OCI-LY1 (cell line): ENCODE data around the gene EVA1C.
"Not testable (repeated sequence)": the region's sequence is repeated elsewhere in the genome, so short reads cannot be mapped to it uniquely, and the experiment has no call there.

ENCODE experiments used
- H2AFZ ChIP-seq: fragments of 200-600 bp; sonication (generic), shearing (Covaris generic); 2 replicates; pipeline ENCODE4 v1.6.0; 2014; ENCODE audit warnings: antibody characterized with exemption, mild to moderate bottlenecking, low read length
- H3F3A ChIP-seq: fragments of 200-600 bp; sonication (generic), shearing (Covaris generic); 2 replicates; pipeline ENCODE4 v1.6.0; 2014; ENCODE audit warnings: mild to moderate bottlenecking, antibody characterized with exemption, low read length, moderate library complexity; ENCODE audit not compliant: insufficient read depth
- H3K27ac ChIP-seq: fragments of 200-600 bp; sonication (generic); 2 replicates; pipeline ENCODE4 v1.5.1; 2014; ENCODE audit warnings: low read length, mixed run types, mild to moderate bottlenecking, low read depth; ENCODE audit not compliant: poor library complexity, severe bottlenecking
- H3K27me3 ChIP-seq: fragments of 200-600 bp; sonication (generic); 2 replicates; pipeline ENCODE4 v1.6.0; 2014; ENCODE audit warnings: antibody characterized with exemption, mild to moderate bottlenecking, low read length, moderate library complexity; ENCODE audit not compliant: insufficient read depth
- H3K36me3 ChIP-seq: fragments of 200-600 bp; sonication (generic); 2 replicates; pipeline ENCODE4 v1.6.1; 2014; ENCODE audit warnings: mild to moderate bottlenecking, antibody characterized with exemption, low read length, moderate library complexity, mixed read lengths; ENCODE audit not compliant: insufficient read depth
- H3K4me1 ChIP-seq: fragments of 200-600 bp; sonication (generic); 2 replicates; pipeline ENCODE4 v1.5.1; 2014; ENCODE audit warnings: mild to moderate bottlenecking, low read length, moderate library complexity; ENCODE audit not compliant: insufficient read depth, severe bottlenecking
- H3K4me2 ChIP-seq: fragments of 200-600 bp; sonication (generic), shearing (Covaris generic); 2 replicates; pipeline ENCODE4 v1.6.1; 2014; ENCODE audit warnings: low read length
- H3K4me3 ChIP-seq: fragments of 200-600 bp; sonication (generic); 2 replicates; pipeline ENCODE4 v1.5.1; 2014; ENCODE audit warnings: low read length, low read depth, mild to moderate bottlenecking, mixed read lengths; ENCODE audit not compliant: poor library complexity, severe bottlenecking
- H3K79me2 ChIP-seq: fragments of 200-600 bp; shearing (Covaris generic); 2 replicates; pipeline ENCODE4 v1.6.1; 2016; ENCODE audit warnings: mixed run types, low read length, mixed read lengths; ENCODE audit not compliant: insufficient read depth
- H3K9ac ChIP-seq: fragments of 200-600 bp; sonication (generic), shearing (Covaris generic); 2 replicates; pipeline ENCODE4 v1.6.1; 2014; ENCODE audit warnings: mild to moderate bottlenecking, low read length, mixed read lengths
- H3K9me2 ChIP-seq: fragments of 200-600 bp; sonication (generic), shearing (Covaris generic); 2 replicates; pipeline ENCODE4 v1.6.1; 2014; ENCODE audit warnings: low read depth, mild to moderate bottlenecking, low read length, mixed read lengths
- H3K9me3 ChIP-seq: fragments of 200-600 bp; shearing (Covaris generic); 2 replicates; pipeline ENCODE4 v1.6.1; 2014; ENCODE audit warnings: low read length, mixed read lengths
- H4K20me1 ChIP-seq: fragments of 200-600 bp; sonication (generic), shearing (Covaris generic); 2 replicates; pipeline ENCODE4 v1.6.0; 2016; ENCODE audit warnings: mild to moderate bottlenecking, low read length; ENCODE audit not compliant: insufficient read depth
- EZH2 ChIP-seq: fragments of 200-600 bp; sonication (generic), shearing (Covaris generic); IDR thresholded peaks from 2 replicates; pipeline ENCODE4 v1.8.0; 2017; ENCODE audit warnings: borderline replicate concordance, mixed run types, mild to moderate bottlenecking, antibody characterized with exemption, low read length, moderate library complexity, mixed read lengths
- TF ChIP-seq, protein P1 (sequence below): fragments of 200-600 bp; sonication (generic), shearing (Covaris generic); IDR thresholded peaks from 2 replicates; pipeline ENCODE4 v1.5.1; 2017; ENCODE audit warnings: mild to moderate bottlenecking, antibody characterized with exemption, low read length, moderate library complexity, mixed read lengths

Gene EVA1C

DNA sequence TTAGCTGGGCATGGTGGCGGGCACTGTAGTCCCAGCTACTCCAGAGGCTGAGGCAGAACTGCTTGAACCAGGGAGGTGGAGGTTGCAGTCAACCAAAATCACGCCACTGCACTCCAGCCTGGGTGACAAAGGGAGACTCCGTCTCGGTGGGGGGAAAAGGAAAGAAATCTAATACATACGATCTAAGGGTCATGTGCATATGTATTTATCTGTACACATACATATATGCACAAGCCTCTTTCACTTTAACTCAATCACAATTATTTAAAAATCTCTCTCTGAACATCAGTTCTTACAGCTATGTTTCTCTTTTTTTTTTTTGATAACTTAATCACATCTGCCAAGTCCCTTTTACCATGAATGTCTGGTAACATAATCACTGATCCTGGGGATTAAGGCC is 34.7 kb downstream of the EVA1C start:
- Histone ChIP-seq H3K36me3 (no peaks in the 10 kb centered on the region), H3K4me2 (no peak overlapping the region), H2AFZ (no peak overlapping the region), H3K27me3 (no peaks in the 10 kb centered on the region; the same call in 1 of the 2 replicates), H4K20me1 (no peaks in the 10 kb centered on the region), H3K4me1 (no peaks in the 10 kb centered on the region), H3K9me2 (no peaks in the 10 kb centered on the region), H3K27ac (no peak overlapping the region), H3K4me3 (no peak overlapping the region), H3K9ac (no peak overlapping the region), H3K79me2 (no peaks in the 10 kb centered on the region), H3K9me3 (no peaks in the 10 kb centered on the region), H3F3A (no peaks in the 10 kb centered on the region)
- no peak for TF ChIP-seq EZH2
- TF ChIP-seq, protein P1, sequence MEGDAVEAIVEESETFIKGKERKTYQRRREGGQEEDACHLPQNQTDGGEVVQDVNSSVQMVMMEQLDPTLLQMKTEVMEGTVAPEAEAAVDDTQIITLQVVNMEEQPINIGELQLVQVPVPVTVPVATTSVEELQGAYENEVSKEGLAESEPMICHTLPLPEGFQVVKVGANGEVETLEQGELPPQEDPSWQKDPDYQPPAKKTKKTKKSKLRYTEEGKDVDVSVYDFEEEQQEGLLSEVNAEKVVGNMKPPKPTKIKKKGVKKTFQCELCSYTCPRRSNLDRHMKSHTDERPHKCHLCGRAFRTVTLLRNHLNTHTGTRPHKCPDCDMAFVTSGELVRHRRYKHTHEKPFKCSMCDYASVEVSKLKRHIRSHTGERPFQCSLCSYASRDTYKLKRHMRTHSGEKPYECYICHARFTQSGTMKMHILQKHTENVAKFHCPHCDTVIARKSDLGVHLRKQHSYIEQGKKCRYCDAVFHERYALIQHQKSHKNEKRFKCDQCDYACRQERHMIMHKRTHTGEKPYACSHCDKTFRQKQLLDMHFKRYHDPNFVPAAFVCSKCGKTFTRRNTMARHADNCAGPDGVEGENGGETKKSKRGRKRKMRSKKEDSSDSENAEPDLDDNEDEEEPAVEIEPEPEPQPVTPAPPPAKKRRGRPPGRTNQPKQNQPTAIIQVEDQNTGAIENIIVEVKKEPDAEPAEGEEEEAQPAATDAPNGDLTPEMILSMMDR, result no peak

DNA sequence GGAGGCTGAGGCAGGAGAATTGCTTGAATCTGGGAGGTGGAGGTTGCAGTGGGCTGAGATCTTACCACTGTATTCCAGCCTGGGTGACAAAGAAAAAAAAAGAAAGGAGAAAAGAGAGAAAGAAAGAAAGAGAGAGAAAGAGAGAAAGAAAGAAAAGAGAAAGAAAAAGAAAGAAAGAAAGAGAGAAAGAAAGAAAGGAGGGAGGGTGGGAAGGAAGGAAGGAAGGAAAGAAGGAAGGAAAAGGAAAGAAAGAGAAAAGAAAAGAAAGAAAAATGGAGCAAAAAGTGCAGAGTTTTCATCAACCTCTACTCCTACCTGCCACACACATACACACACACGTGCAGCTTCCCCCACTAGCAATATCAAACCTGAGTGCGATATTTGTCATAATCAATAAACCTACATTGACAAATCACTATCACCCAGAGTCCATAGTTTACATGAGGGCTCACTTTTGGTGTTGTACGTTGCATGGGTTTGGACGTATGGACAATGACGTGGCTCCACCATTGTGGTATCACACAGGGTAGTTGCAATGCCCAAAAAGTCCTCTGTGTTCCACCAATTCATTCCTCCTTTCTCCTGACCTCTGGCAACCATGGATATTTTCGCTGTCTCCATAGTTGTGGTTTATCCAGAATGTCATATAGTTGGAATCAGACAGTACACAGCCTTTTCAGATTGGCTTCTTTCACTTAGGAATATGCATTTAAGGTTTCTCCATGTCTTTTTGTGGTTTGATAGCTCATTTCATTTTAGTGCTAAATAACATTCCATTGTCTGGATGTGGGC is 36.5 kb downstream of the EVA1C start:
- H3F3A ChIP-seq, result no peaks in the 10 kb centered on the region
- no peaks in the 10 kb centered on the region for H3K36me3 ChIP-seq
- TF ChIP-seq, protein P1, result no peak
- TF ChIP-seq EZH2, result no peak
- no peaks in the 10 kb centered on the region for H3K9me2 ChIP-seq
- H2AFZ ChIP-seq, result no peak overlapping the region
- H3K4me3 ChIP-seq, result no peak overlapping the region
- no peaks in the 10 kb centered on the region for H3K79me2 ChIP-seq
- no peak overlapping the region for H3K9ac ChIP-seq
- no peak overlapping the region for H3K27ac ChIP-seq
- no peaks in the 10 kb centered on the region for H3K4me1 ChIP-seq
- H3K9me3 ChIP-seq, result no peaks in the 10 kb centered on the region
- no peaks in the 10 kb centered on the region; the same call in 1 of the 2 replicates for H3K27me3 ChIP-seq
- H4K20me1 ChIP-seq, result no peaks in the 10 kb centered on the region
- H3K4me2 ChIP-seq, result no peak overlapping the region

DNA sequence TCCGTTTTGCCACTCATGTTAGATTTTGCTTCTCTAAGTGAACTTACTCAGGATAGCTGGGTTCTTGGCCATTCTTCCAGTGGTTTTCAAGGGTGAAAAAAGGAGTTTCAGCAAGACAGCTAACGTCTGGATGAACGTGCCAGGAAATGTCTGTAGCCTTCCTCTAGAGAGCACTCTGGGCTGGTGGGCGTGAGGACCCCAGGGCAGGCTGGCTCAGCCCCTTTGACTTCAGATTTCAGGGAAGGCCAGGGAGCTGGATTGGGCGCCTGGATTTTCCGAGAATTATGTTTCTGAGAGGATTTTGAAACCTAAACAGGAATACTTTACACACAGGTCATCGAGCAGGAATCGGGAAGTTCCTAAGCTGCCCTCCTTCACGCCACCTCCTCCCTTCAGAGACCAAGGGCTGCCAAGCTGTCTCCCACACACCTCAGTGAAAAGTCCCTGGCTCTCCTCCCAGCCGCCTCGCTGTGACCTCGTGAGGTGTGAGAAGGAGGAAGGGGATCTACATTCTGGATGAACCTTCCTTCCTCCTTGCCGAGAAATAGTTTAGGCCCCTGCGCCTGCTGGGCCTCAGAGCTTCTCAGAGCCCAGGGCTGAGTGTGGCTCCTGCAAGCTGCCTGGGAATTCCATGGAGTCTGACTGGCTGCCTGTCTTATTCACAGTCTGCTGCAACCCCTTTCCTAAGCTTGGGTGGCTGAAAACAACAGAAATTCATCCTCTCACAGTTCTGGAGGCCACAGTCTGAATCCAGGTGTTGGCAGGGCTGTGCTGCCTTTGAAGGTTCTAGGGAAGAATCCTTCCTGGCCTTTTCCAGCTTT is 38.6 kb downstream of the EVA1C start:
- H3K79me2 ChIP-seq, H3K27ac ChIP-seq, H2AFZ ChIP-seq: not testable (repeated sequence)

DNA sequence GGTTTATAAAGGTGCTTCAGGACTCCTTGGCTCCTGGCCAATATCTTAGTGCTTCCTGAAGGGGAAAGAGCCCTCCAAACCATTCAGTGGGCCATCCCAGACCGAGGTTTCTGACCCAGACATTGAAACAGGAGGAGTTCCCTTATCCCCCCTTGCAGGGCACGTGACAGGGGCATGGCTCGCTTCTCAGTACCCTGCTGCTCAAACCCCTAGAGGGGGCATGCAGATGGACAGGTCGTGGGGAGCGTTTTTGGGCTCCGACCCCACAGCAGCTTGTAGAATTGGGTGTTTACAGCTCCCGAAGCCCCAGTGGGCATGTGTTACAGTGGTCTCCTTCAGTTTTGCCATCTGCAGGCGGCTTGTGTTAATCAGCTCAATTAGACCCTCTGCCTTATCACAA is 39.7 kb downstream of the EVA1C start:
- not testable (repeated sequence) for H2AFZ ChIP-seq, H3K36me3 ChIP-seq, H3K9me2 ChIP-seq, H3K27ac ChIP-seq, H3K79me2 ChIP-seq, H3K27me3 ChIP-seq, H4K20me1 ChIP-seq, H3K4me1 ChIP-seq, H3K9me3 ChIP-seq, H3K4me2 ChIP-seq, H3F3A ChIP-seq, H3K4me3 ChIP-seq, H3K9ac ChIP-seq

More for the DNA sequence above, 38.6 kb downstream of the EVA1C start:
- not testable (repeated sequence) for H3K27me3 ChIP-seq, H3K36me3 ChIP-seq, H3K4me1 ChIP-seq, H3K4me2 ChIP-seq, H3K9me3 ChIP-seq, H3K9me2 ChIP-seq, H3K4me3 ChIP-seq, H4K20me1 ChIP-seq, H3K9ac ChIP-seq, H3F3A ChIP-seq
